Hepatocyte (in vitro differentiated cells): ENCODE results near the gene ITPK1. TPM values are rescaled to one million over a fixed set of nuclear protein-coding genes. Genes with fewer than 3 reads are reported as not detected.

Source experiments
- DNase-seq: peaks from one replicate; pipeline ENCODE4 v3.0.0-alpha.2; 2016; ENCODE audit warnings: low spot score
- H2AFZ ChIP-seq: fragments of 200-600 bp; sonication (generic); 2 replicates; pipeline ENCODE4 v1.6.0; 2016; ENCODE audit warnings: antibody characterized with exemption, mild to moderate bottlenecking
- H3K27ac ChIP-seq: fragments of 200-600 bp; sonication (generic); 2 replicates; pipeline ENCODE4 v1.5.1; 2016; ENCODE audit warnings: mild to moderate bottlenecking
- H3K27me3 ChIP-seq: fragments of 200-600 bp; sonication (generic); 2 replicates; pipeline ENCODE4 v1.6.1; 2016
- H3K36me3 ChIP-seq: fragments of 200-600 bp; sonication (generic); replicated peaks from 2 replicates; pipeline ENCODE4 v1.5.1; 2016; ENCODE audit warnings: low read depth; ENCODE audit not compliant: insufficient read depth
- H3K4me1 ChIP-seq: fragments of 200-600 bp; sonication (generic); 2 replicates; pipeline ENCODE4 v1.5.1; 2016; ENCODE audit warnings: mild to moderate bottlenecking, moderate library complexity; ENCODE audit not compliant: insufficient read depth
- H3K4me2 ChIP-seq: fragments of 200-600 bp; sonication (generic); 2 replicates; pipeline ENCODE4 v1.6.0; 2016
- H3K4me3 ChIP-seq: fragments of 200-600 bp; sonication (generic); 2 replicates; pipeline ENCODE4 v1.5.1; 2016; ENCODE audit warnings: mild to moderate bottlenecking
- H3K79me2 ChIP-seq: fragments of 200-600 bp; sonication (generic); 2 replicates; pipeline ENCODE4 v1.6.0; 2017; ENCODE audit warnings: mild to moderate bottlenecking
- H3K9me2 ChIP-seq: fragments of 200-600 bp; sonication (generic); replicated peaks from 2 replicates; pipeline ENCODE4 v1.6.0; 2017; ENCODE audit warnings: mild to moderate bottlenecking; ENCODE audit not compliant: insufficient read depth
- H3K9me3 ChIP-seq: fragments of 200-600 bp; sonication (generic); 2 replicates; pipeline ENCODE4 v1.5.1; 2016; ENCODE audit warnings: low read depth, mild to moderate bottlenecking
- H4K20me1 ChIP-seq: fragments of 200-600 bp; sonication (generic); 2 replicates; pipeline ENCODE4 v1.6.0; 2016; ENCODE audit warnings: mild to moderate bottlenecking; ENCODE audit not compliant: insufficient read depth, poor library complexity, severe bottlenecking
- CTCF ChIP-seq: fragments of 200-600 bp; sonication (generic); IDR thresholded peaks from 2 replicates; pipeline ENCODE4 v1.5.1; 2016; ENCODE audit warnings: antibody characterized with exemption, mild to moderate bottlenecking; ENCODE audit not compliant: poor library complexity
- EZH2 ChIP-seq: fragments of 200-600 bp; sonication (generic); IDR thresholded peaks from 2 replicates; pipeline ENCODE4 v1.6.1; 2016; ENCODE audit warnings: antibody characterized with exemption, mild to moderate bottlenecking, borderline replicate concordance
- EZH2phosphoT487 ChIP-seq: fragments of 200-600 bp; sonication (generic); IDR thresholded peaks from one replicate; pipeline ENCODE4 v1.6.1; 2018; ENCODE audit warnings: antibody characterized with exemption, mild to moderate bottlenecking, low read depth, moderate library complexity; ENCODE audit not compliant: unreplicated experiment, severe bottlenecking
- WGBS: methylation state at CpG from one replicate; pipeline ENCODE4 v1.1.6; 2016; ENCODE audit warnings: low lambda C conversion rate; ENCODE audit errors: missing lambda C conversion rate; 5-methylcytosine and 5-hydroxymethylcytosine counted together
- polyA plus RNA-seq: library from polyadenylated mRNA; unstranded; fragments of >200 nt; fragmentation: Nextera tagmentation; extraction: Ambion mirVana; gene quantifications from 2 replicates; pipeline ENCODE4 v1.2.1, GENCODE V29; 2016
- total RNA-seq: library from RNA; depleted of rRNA; stranded (reverse); fragments of >200 nt; gene quantifications from 2 replicates; pipeline ENCODE4 v1.2.3, GENCODE V29; 2014

Gene ITPK1
- total and polyA plus RNA-seq, 2 experiments from 2014 or later = 49.8 to 66.7 TPM

GRCh38 chr14:93023802-93024434 lies 91.8 kb downstream of the ITPK1 start:
- 64% methylated on average over 12 of the region's 12 CpGs for WGBS
- Histone ChIP-seq H2AFZ (no peak overlapping the region), H3K79me2 (peaks cover 82% of the 10 kb centered on the region), H3K9me2 (no peaks in the 10 kb centered on the region), H3K4me1 (peaks cover 20% of the 10 kb centered on the region), H3K4me2 (no peak overlapping the region), H4K20me1 (no peaks in the 10 kb centered on the region), H3K27me3 (no peaks in the 10 kb centered on the region), H3K36me3 (no peaks in the 10 kb centered on the region), H3K27ac (peak overlapping the region; percentile 61), H3K9me3 (no peaks in the 10 kb centered on the region), H3K4me3 (no peak overlapping the region)
- DNase-seq = peak; percentile 46
- TF ChIP-seq EZH2 (no peak), EZH2phosphoT487 (no peak), CTCF (no peak)

GRCh38 chr14:93023039-93023438 lies 92.7 kb downstream of the ITPK1 start:
- Histone ChIP-seq H3K9me3 (no peaks in the 10 kb centered on the region), H3K36me3 (no peaks in the 10 kb centered on the region), H3K4me2 (no peak overlapping the region), H3K4me1 (peaks cover 28% of the 10 kb centered on the region), H2AFZ (no peak overlapping the region), H3K9me2 (no peaks in the 10 kb centered on the region), H3K79me2 (peaks cover 85% of the 10 kb centered on the region), H3K4me3 (no peak overlapping the region), H3K27me3 (no peaks in the 10 kb centered on the region), H4K20me1 (no peaks in the 10 kb centered on the region), H3K27ac (peak overlapping the region; percentile 28)
- no peak for DNase-seq
- 92% methylated on average over 5 of the region's 5 CpGs for WGBS
- TF ChIP-seq EZH2 = no peak
- no peak for TF ChIP-seq CTCF
- TF ChIP-seq EZH2phosphoT487 = no peak

GRCh38 chr14:93019970-93020369 lies 95.8 kb downstream of the ITPK1 start:
- Histone ChIP-seq H2AFZ (no peak overlapping the region), H3K27ac (peak overlapping the region; percentile 66), H3K9me2 (no peaks in the 10 kb centered on the region), H3K27me3 (no peaks in the 10 kb centered on the region), H3K36me3 (no peaks in the 10 kb centered on the region), H4K20me1 (no peaks in the 10 kb centered on the region), H3K4me3 (no peak overlapping the region), H3K4me2 (no peak overlapping the region), H3K79me2 (peaks cover 66% of the 10 kb centered on the region), H3K4me1 (peaks cover 28% of the 10 kb centered on the region), H3K9me3 (no peaks in the 10 kb centered on the region)
- TF ChIP-seq EZH2 (no peak), CTCF (no peak), EZH2phosphoT487 (no peak)
- 74% methylated on average over 8 of the region's 8 CpGs for WGBS
- DNase-seq = no peak
